ENCODE data around the gene MGME1. TPM values are rescaled to one million over a fixed set of nuclear protein-coding genes. Genes with fewer than 3 reads are reported as not detected.

The MGME1 gene
- total and polyA plus RNA-seq, 2 of the 13 experiments (the other 11 are each of a cell fraction or from before 2014, with no cell fraction given): 36.7 to 66.6 TPM

DNA sequence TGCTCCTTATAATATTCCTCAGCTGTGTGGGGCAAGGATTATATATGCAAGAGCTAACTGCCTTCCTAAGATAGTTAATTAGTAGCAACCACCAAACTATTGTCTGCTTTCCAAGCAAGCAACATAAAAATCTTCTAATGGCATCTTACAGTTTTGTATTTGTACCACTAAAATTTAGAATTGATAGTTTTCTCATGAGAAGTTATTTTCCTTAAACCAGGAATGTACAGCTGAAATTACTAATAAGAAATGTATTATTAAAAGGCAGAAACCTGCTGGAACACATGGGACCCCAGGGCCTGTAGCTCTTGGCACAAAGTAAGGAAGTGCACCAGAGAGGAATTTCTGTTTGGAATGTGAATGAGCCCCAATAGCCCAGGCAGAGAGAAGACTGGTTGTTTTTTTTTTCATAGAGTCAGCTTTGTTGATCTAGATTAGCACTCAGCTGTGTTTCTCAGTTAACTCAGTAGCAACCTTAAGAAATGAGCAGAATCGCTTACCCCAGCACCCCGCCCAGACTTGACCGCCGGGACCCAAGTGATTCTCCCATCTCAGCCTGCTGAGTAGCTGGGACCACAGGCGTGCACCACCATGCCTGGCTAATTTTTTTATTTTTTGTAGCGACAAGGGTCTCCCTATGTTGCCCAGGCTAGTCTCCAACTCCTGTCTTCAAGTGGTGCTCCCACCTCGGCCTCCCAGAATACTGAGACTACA, 2.6 kb downstream of the MGME1 start (continued):
- TF ChIP-seq NCOA2 (CRISPR knock-in tag; IDR thresholded peaks at IDR 0.05) (0 out of 2 replicates have a peak, but pooled peaks have one; percentile 4), RARA (CRISPR knock-in tag; IDR thresholded peaks at IDR 0.05) (no peak), ARID3A (IDR thresholded peaks at IDR 0.05; ENCODE audit: low read depth, low read length) (0 out of 2 replicates have a peak, but pooled peaks have one; percentile 20), PAXIP1 (CRISPR knock-in tag; conservative IDR thresholded peaks at IDR 0.05) (no peak), ATF7-NPFF (CRISPR knock-in tag; IDR thresholded peaks at IDR 0.05; ENCODE audit: low read depth) (no peak), ZNF780A (CRISPR knock-in tag; IDR thresholded peaks at IDR 0.05) (no peak), ZBTB7B (CRISPR knock-in tag; IDR thresholded peaks at IDR 0.05) (0 out of 2 replicates have a peak, but pooled peaks have one; percentile 35), ZBTB2 (CRISPR knock-in tag; IDR thresholded peaks at IDR 0.05; ENCODE audit: low read depth) (no peak), HOXD1 (CRISPR knock-in tag; IDR thresholded peaks at IDR 0.05) (no peak), HMG20A (CRISPR knock-in tag; IDR thresholded peaks at IDR 0.05; ENCODE audit: borderline replicate concordance) (no peak), TFDP1 (CRISPR knock-in tag; IDR thresholded peaks at IDR 0.05; ENCODE audit: borderline replicate concordance) (no peak; the same call in 1 of the 2 replicates), ATF7 (IDR thresholded peaks at IDR 0.05) (no peak), ATF7 (CRISPR knock-in tag; IDR thresholded peaks at IDR 0.05) (no peak), ZFX (CRISPR knock-in tag; IDR thresholded peaks at IDR 0.05; ENCODE audit: low read depth) (no peak), REXO4 (CRISPR knock-in tag; IDR thresholded peaks at IDR 0.05; ENCODE audit: borderline replicate concordance) (no peak), REPIN1 (CRISPR knock-in tag; IDR thresholded peaks at IDR 0.05; ENCODE audit: borderline replicate concordance, low read depth) (no peak), KLF9 (CRISPR knock-in tag; IDR thresholded peaks at IDR 0.05; ENCODE audit: low read depth) (no peak), TEAD3 (CRISPR knock-in tag; optimal IDR thresholded peaks at IDR 0.05; ENCODE audit: borderline replicate concordance) (peak; percentile 83)
- TF ChIP-seq, protein P1, sequence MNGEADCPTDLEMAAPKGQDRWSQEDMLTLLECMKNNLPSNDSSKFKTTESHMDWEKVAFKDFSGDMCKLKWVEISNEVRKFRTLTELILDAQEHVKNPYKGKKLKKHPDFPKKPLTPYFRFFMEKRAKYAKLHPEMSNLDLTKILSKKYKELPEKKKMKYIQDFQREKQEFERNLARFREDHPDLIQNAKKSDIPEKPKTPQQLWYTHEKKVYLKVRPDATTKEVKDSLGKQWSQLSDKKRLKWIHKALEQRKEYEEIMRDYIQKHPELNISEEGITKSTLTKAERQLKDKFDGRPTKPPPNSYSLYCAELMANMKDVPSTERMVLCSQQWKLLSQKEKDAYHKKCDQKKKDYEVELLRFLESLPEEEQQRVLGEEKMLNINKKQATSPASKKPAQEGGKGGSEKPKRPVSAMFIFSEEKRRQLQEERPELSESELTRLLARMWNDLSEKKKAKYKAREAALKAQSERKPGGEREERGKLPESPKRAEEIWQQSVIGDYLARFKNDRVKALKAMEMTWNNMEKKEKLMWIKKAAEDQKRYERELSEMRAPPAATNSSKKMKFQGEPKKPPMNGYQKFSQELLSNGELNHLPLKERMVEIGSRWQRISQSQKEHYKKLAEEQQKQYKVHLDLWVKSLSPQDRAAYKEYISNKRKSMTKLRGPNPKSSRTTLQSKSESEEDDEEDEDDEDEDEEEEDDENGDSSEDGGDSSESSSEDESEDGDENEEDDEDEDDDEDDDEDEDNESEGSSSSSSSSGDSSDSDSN (CRISPR knock-in tag; IDR thresholded peaks at IDR 0.05): peak; percentile 39; the same call in 1 of the 2 replicates

Data from HepG2 (cell line).